GM19372 (cell line): ENCODE measurements around the gene TNFSF13B.

Experiments used
- ATAC-seq: cut with Tn5 transposase; IDR thresholded peaks from one replicate; pipeline ENCODE4 v1.9.1; 2021; ENCODE audit warnings: mild to moderate bottlenecking, low read depth, moderate library complexity; ENCODE audit not compliant: unreplicated experiment

Gene TNFSF13B

DNA sequence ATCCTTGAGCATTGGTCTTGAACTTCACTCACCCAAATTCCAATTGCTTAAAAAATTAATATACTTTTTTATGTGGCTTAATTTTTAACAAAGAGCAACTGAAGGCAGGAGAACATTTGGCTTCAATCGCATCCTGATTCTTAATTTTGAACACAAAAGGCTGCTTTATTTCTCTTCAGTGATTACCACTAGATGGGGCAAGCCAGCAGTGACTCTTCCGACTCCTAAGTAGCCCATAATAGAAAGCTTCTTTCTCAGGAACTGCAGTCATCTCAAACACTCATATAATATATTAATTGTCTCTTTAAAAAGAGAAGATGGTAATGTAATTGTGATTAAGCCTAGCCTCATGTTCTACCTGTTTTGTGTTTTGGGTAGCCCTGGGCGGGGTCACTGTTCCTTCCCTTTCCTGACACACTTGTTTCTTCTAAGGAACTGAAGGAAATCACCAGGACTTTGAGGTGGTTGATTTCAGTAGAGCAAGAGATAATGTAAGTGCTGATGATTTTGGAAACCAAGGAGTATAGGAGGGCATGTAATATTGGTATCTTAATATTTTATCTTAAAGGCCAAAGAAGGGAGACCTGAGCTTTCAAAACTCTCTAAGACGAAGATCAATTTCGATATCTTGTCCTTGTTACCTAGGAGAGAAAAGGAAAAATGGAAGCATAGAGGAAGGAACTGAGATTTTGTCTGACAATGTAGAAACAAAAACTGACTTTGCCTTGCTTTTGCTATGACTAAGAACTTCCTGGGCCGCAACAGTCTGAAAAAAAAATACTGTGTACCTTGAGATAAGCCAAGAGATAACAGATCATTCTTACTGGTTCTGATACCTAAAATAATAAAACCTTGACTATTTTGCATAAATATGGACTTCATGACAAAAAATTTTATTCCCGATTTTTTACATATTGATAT lies 73.1 kb downstream of the TNFSF13B start:
- no peak for ATAC-seq

DNA sequence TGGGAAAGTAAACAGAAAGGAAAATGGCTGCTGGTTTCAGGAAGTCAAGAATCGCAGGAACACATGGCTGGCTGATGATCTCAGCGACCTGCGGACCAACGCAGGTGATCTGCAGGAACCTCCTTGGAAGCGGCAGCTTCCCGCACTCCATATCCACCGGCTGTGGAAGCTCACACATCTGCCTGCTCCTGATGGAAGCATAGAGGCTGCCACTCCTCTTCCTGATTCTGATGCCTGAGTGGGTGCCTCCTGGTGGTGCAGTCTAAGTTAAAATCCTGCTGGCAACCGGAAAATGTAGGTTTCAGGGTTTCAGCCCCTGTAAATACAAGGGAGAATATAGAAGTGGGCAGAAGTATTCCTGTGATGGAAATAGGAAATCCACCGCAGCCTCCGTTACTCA lies 75.5 kb downstream of the TNFSF13B start:
- no peak for ATAC-seq

DNA sequence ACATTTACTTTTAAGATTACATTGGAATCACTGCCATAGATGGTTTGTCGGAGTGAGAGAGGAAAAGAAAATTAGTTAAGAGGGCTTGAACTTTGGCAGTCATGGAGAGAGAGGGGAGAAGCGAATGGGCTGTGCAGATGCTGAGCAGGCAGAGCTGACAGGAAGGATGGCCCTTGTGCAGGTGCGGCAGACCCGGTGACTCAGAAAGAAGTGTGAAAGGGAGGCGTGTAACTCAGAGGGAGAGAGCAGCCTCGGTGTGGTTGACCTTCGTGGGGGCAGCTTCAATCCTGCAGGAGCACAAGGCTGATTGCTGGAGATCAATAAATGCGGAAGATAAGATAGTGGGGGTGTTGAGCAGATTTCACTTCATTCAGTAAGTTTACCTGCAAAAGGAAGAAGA lies 76.9 kb downstream of the TNFSF13B start:
- no peak for ATAC-seq

DNA sequence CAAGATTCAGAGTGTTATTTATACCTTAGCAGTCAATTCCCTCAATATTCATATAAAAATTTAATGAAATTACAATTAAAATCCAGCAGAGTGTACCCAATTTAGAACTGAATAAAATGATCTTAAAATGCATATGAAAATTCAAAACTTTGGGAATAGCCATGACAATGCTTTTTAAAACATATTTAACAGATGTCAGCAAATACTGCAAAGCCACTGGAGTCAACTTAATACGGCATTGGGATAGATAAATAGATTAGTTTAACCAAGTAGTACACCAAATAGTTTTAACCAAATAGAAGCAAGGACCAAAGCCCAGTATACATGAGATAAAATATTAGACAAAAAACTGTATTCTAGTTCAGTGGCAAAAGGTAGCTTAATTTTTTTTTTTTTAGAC lies 79.8 kb downstream of the TNFSF13B start:
- no peak for ATAC-seq

DNA sequence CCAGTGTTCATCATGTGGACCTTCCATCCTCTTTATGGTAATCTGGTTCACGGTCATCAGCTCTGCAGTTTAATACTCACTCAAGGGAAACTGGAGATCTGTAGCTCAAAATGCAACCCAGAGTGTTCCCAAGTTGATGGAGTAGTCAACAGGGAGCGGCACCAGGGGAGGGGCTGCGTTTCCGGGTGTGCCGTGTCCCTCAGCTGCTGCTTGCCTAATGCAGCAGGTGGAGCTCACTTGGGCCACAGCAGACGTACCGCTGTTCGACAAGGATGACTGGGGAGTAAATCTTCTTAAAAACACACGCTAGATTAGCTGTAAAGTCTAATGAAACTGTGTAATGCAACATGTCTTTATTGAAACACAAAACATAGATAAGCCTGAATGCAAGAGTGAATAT lies 81.1 kb downstream of the TNFSF13B start:
- ATAC-seq = no peak

DNA sequence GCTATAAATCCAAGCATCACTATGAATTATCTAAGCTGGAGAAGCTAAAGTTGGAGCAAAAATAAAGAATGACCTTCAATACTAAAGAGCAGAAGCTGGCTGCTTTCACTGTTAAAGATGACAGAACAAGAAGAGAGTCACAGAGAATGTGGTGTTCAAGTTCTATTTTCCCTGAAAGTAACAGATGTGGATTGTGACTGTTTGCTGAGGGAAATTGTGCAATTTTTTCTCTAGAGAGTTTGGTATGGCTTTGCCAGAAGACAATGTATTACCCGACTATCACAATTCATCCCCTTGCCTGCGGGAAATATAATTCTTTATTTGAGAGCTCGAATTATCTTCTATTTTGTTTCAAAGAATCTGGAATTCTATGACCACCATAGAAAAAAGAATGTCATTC lies 83.1 kb downstream of the TNFSF13B start:
- ATAC-seq = no peak

DNA sequence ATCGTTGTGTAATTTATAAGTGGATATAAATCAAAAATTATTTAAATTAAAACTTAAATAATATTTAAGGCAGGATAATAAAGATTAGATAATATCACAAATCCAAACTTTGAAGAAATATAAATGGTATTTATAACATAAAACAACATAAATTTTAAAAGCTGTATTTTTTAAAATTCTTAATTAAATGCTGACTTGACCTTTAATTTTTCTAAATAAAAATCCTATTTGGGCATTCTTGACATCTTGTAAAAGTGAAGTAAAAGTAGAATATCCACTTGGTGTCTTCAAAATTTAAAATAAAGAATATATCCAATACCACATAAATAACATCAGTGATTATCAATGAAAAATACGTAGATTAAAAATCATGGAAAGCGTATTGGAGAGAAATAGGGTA lies 87.7 kb downstream of the TNFSF13B start:
- ATAC-seq = no peak
